CD4-positive, alpha-beta T cell treated with Interleukin-15 for 4 hours (primary cell): ENCODE measurements around the gene SQOR.

ENCODE experiments used
- DNase-seq: peaks from one replicate; pipeline ENCODE4 v3.0.0-alpha.2; 2020; ENCODE audit warnings: low spot score

Gene SQOR

GRCh38 chr15:45705510-45706473, 71.0 kb downstream of the SQOR start:
- peak; percentile 65 for DNase-seq

- no peak for DNase-seq
Observed at GRCh38 chr15:45710657-45711056, 75.8 kb downstream of the SQOR start.

GRCh38 chr15:45714590-45715488, 80.0 kb downstream of the SQOR start:
- peak; percentile 31 for DNase-seq

GRCh38 chr15:45715528-45715927, 80.7 kb downstream of the SQOR start:
- no peak for DNase-seq

GRCh38 chr15:45719490-45719889, 84.7 kb downstream of the SQOR start:
- no peak for DNase-seq

GRCh38 chr15:45720183-45720582, 85.4 kb downstream of the SQOR start:
- no peak for DNase-seq

- no peak for DNase-seq
Observed at GRCh38 chr15:45728641-45729040, 93.8 kb downstream of the SQOR start.

GRCh38 chr15:45729141-45729540, 94.3 kb downstream of the SQOR start:
- DNase-seq, result no peak

- no peak for DNase-seq
Observed at GRCh38 chr15:45731343-45731742, 96.5 kb downstream of the SQOR start.

GRCh38 chr15:45732662-45733061, 97.8 kb downstream of the SQOR start:
- DNase-seq, result no peak

- no peak for DNase-seq
Observed at GRCh38 chr15:45734260-45734711, 99.5 kb downstream of the SQOR start.
